D721Med (cell line): ENCODE measurements around the gene ZNF644.

Experiments used
- DNase-seq: peaks from one replicate; pipeline ENCODE4 v3.0.0; 2011; ENCODE audit warnings: low spot score; ENCODE audit not compliant: insufficient read length
- FAIRE-seq: peaks from 2 replicates; lab custom pipeline; 2011; peaks lifted over from hg19 to GRCh38; lab: Jason Lieb, UNC
- TF ChIP-seq, protein P1 (sequence below): IDR thresholded peaks from 2 replicates; pipeline ENCODE4 v1.5.1; 2012; ENCODE audit warnings: mild to moderate bottlenecking, control low read depth; ENCODE audit not compliant: insufficient read depth; ENCODE audit errors: missing control alignments

The ZNF644 gene

DNA sequence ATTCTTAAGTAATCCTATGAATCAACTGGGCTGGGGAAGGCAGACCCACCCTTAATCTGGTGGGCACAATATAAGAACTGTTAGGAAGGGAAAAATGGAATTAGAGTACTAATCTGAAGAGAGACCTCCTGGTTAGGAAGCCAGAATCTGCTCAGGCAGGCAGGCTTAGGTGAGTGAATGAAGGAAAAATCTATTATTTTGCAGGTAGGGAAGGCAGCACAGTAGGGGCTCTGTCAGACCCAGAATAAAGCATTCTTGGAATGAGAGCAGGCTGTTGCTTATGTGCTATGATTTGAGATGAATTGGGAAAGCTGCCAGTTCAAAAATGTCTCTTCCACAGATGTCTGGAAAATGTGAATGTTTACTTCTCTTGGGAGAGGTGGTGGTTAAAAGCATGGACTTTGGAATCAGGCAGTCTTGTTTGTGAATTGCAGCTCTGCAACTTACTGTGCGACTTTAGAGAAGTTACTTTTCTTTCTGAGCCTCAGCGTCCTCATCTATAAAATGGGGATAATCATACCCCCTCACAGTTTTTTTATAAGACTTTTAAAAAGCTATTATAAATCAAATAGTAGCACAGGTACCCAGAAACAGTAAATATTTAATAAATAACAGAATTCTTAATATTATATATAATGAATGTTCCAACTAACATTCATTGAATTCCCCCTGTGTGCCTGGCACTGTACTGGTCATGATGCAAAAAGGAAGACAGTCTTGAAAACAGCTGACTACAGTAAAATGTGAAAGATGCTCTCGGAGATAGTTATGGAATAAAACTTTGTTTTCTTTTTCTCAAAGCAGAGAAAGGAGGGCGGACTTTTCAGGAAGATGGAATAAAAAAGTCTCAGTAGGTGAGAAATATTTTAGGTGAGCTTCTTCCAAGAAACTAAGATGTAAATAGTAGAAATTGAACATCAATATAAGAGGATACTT lies 15.3 kb upstream of the ZNF644 start:
- DNase-seq (no peak), FAIRE-seq (no peak)
- TF ChIP-seq, protein P1, sequence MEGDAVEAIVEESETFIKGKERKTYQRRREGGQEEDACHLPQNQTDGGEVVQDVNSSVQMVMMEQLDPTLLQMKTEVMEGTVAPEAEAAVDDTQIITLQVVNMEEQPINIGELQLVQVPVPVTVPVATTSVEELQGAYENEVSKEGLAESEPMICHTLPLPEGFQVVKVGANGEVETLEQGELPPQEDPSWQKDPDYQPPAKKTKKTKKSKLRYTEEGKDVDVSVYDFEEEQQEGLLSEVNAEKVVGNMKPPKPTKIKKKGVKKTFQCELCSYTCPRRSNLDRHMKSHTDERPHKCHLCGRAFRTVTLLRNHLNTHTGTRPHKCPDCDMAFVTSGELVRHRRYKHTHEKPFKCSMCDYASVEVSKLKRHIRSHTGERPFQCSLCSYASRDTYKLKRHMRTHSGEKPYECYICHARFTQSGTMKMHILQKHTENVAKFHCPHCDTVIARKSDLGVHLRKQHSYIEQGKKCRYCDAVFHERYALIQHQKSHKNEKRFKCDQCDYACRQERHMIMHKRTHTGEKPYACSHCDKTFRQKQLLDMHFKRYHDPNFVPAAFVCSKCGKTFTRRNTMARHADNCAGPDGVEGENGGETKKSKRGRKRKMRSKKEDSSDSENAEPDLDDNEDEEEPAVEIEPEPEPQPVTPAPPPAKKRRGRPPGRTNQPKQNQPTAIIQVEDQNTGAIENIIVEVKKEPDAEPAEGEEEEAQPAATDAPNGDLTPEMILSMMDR: no peak

DNA sequence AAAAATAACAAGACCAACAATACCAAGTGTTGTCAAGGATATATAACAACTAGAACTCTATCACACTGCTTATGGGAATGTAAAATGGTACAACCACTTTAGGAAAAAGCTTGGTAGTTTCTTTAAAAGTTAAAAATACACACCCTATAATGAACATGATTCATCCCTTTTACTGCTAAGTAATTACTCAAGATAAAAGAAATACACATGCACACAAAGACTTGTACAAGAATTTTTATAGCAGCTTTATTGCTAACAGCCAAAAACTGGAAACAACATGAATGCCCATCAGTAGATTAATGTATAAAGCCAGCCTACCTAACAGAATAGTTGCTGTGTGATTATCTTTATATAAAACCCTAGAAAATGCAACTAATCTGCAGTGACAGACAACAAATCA lies 10.5 kb upstream of the ZNF644 start:
- no peak for FAIRE-seq

DNA sequence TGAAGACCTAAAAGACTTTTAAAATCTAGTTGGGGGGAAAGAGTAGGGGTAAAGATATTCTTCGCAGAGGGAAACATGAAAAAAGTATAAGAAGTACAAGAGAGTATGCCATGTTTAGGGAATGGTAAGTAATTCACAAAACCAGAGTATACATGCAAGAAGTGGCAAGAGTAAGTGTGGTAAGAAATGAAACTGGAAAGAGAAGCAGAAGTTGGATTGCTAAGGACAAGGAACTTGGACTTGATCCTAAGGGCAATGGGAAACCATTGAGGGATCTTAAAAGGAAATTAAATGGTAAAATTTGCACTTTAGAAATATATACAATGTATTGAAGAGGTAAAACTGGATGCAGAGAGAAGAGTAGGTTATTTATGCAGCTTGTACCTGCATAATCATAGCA lies 9.2 kb upstream of the ZNF644 start:
- TF ChIP-seq, protein P1: no peak
- no peak for FAIRE-seq
- DNase-seq: no peak

More for the DNA sequence above, 10.5 kb upstream of the ZNF644 start:
- DNase-seq: no peak
- TF ChIP-seq, protein P1: no peak

DNA sequence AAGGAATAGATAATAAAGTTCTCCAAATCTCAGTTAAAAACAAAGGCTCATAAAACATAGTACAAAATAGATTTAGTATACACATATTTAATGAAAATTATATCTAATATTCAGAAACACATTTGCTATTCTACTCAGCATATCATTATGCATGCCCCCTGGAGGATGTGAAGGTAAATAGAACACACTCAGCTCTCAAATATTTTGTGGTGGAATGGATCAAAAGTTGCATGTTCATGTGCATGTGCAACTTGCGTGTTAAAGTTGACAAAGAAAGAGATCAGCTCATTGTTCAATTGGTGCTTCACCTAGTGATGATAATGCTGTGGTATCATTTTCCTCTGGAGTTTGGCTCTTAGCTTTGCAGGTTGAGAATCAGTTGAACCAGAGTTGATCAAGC lies 4.9 kb upstream of the ZNF644 start:
- FAIRE-seq (no peak), DNase-seq (no peak)
- TF ChIP-seq, protein P1: no peak

DNA sequence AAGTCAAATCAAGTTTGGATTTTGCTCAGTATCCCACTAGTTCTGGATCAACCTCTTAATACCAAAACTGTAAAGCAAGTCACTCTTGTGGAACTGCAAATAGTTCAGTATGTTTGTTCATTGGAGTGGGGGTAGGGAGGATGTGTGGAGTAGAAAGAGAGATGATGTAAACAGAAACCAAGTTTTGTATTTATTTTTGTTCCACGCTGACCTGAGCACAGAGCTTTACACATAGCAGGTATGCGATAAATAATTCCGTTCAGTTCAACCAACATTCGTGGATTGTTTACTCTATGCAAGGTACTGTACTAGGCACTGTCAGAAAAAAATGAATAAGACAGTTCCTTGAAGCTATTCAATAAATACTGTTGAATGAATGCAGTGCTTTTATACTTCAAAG lies 4.5 kb upstream of the ZNF644 start:
- DNase-seq (no peak), FAIRE-seq (no peak)
- TF ChIP-seq, protein P1: no peak

DNA sequence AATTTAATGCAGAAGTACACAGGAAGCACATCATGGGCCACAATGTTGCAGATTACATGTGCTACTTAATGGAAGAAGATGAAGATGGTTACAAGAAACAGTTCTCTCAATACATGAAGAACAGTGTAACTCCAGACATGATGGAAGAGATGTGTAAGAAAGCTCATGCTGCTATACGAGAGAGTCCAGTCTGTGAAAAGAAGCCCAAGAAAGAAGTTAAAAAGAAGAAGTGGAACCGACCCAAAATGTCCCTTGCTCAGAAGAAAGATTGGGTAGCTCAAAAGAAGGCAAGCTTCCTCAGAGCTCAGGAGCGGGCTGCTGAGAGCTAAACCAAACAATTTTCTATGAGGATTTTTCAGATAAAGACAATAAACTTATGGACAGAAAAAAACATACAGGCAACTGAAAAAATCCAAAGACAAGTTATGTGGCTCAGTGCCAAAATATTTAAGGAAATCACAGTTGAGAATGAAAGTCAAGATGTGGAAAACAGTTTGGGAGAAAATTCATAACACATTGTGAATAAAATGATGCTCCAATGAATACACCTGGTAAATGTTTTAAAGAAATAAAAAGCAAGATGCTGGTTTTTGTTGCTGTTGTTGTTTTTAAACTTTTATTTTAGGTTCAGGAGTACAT lies 2.8 kb upstream of the ZNF644 start:
- DNase-seq (no peak), FAIRE-seq (no peak)
- TF ChIP-seq, protein P1: no peak
